Measurements from ENCODE around the gene PDE11A. TPM values are rescaled to one million over a fixed set of nuclear protein-coding genes. Genes with fewer than 3 reads are reported as not detected.

Gene PDE11A
- total RNA-seq, 4 donors from 2014 or later, result under 0.01 to 0.58 (median under 0.01) TPM; not detected in 1

DNA sequence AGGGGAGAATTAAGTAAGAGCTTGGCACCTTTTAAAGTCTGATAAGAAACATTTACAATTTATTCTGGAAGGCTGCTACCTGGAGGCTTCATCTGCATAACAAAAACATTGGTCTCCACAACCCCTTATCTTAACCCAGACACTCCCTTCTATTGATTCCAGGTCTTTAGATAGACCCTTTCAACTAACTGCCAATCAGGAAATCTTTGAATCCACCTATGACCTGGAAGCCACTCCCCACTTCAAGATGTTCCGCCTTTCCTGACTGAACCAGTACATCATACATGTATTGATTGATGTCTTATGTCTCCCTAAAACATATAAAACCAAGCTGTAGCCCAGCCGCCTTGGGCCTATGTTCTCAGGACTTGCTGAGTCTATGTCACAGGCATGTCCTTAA is 390.6 kb downstream of the PDE11A start:
- Histone ChIP-seq H3K27me3 (no peaks in the 10 kb centered on the region), H3K4me3 (no peak overlapping the region), H3K27ac (replicated peaks in 1 of 4) (no peak overlapping the region), H3K4me1 (peaks cover 0 to 6% (median 0%) of the 10 kb centered on the region in 4 donors), H3K9me3 (no peaks in the 10 kb centered on the region), H3K36me3 (no peaks in the 10 kb centered on the region)
- TF ChIP-seq POLR2AphosphoS5 (IDR thresholded peaks at IDR 0.05) (no peak), POLR2A (IDR thresholded peaks at IDR 0.05; ENCODE audit: low read depth) (no peak), EP300 (IDR thresholded peaks at IDR 0.05) (no peak)
- TF ChIP-seq, protein P1, sequence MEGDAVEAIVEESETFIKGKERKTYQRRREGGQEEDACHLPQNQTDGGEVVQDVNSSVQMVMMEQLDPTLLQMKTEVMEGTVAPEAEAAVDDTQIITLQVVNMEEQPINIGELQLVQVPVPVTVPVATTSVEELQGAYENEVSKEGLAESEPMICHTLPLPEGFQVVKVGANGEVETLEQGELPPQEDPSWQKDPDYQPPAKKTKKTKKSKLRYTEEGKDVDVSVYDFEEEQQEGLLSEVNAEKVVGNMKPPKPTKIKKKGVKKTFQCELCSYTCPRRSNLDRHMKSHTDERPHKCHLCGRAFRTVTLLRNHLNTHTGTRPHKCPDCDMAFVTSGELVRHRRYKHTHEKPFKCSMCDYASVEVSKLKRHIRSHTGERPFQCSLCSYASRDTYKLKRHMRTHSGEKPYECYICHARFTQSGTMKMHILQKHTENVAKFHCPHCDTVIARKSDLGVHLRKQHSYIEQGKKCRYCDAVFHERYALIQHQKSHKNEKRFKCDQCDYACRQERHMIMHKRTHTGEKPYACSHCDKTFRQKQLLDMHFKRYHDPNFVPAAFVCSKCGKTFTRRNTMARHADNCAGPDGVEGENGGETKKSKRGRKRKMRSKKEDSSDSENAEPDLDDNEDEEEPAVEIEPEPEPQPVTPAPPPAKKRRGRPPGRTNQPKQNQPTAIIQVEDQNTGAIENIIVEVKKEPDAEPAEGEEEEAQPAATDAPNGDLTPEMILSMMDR (IDR thresholded peaks at IDR 0.05), result no peak
- DNase-seq (ENCODE audit: extremely low spot score), result no peak
- 85% methylated on average over 2 of the region's 2 CpGs for WGBS
- intact Hi-C loops (cut with DNase I), result no loop called here

DNA sequence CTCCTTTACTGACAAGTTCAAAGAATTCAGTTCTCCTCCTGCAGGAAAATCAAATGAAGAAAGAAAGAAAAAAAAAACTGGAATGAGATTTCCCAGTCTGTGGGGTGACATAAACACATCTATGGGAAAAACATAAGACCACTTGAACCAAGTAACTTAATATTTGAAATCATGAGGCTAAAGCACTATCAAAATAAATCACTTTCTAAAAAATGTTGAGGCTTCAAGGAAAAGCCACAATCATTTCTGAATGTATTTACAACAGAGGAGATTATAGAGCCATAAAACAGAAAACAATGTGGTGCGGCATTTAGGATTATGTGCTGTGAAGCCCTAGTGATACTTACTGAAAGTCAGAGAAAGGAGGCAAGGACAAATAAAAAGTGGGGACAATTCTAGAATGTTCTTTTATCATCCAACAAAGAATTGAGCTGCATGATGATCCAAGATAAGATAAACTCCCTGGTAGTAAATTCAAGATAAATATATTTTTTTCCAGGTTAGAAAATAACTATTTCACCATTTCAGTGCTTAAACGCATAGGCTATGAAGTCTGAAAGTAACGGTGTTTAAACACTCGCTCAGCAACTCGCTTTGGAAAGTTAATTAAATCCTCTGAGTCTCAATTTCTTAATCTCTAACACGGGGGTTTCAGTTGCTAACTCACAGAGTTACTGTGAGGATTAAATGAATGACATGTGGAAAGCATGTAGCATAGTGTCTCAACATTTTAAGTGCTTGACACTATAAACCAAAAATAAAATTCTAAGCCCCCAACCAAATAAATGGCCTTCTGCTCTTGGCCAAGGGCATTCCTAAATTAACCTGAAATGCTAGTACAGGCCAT is 391.5 kb downstream of the PDE11A start:
- Histone ChIP-seq H3K36me3 (no peaks in the 10 kb centered on the region), H3K4me1 (peaks cover 0 to 6% (median 0%) of the 10 kb centered on the region in 4 donors), H3K27me3 (peaks cover 0 to 7% (median 0%) of the 10 kb centered on the region in 4 donors), H3K27ac (replicated peaks in 1 of 4) (no peak overlapping the region), H3K4me3 (no peak overlapping the region), H3K9me3 (no peaks in the 10 kb centered on the region)
- intact Hi-C loops (cut with DNase I), result no loop called here
- whole genome bisulfite sequencing, result 86% methylated on average over 6 of the region's 6 CpGs
- TF ChIP-seq, protein P1 (IDR thresholded peaks at IDR 0.05), result no peak
- TF ChIP-seq EP300 (IDR thresholded peaks at IDR 0.05), result no peak
- TF ChIP-seq POLR2A (IDR thresholded peaks at IDR 0.05; ENCODE audit: low read depth), result no peak
- no peak for TF ChIP-seq POLR2AphosphoS5 (IDR thresholded peaks at IDR 0.05)
- no peak for DNase-seq (ENCODE audit: extremely low spot score)

DNA sequence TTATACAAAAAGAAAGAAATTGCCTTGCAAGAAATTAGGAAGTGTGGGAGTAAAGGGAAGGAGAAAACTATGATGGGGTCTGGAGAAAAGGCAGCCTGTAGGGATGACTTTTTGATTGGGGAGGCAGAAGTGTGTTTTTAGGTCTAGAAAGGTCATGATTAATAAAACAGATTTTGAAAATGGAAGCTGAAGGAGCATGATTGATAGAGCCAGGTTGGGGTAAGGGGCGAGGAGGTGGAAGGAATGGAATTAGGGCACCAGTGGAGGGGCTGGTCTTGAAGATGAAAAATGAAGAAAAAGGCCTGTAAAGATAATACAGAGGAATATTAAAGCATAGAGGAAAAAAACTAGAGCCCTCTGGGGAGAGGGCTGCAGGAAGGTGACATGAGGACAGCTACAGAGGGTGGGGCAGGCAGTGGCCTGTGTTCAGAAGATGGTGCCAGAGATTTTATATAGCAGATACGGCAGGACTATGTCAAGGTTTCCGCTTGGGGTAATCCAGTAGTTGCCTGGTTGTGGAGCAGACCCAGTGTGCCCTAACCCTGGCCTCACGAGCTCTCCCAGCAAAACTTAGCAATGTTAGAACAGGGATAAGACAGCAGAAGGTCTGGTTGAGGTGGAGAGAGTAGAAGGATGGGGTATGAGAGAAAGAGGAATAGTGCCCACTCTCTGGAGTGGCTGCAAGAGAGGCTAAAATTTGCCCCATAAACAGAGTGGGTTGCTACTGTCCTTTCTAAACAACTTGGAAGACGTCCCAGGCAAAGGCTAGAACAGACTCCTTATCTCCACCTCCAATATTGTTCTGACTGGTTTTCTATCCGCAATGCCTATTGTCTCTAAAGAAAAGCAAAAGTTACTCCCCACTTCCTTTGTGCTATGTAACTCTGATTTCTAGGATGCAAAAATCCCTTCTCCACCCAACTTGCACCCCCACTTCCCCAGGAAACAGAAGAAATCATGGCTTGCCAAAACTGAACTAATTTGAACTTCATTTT is 392.7 kb downstream of the PDE11A start:
- peaks cover 0 to 6% (median 0%) of the 10 kb centered on the region in 4 donors for H3K4me1 ChIP-seq
- no peak overlapping the region for H3K27ac ChIP-seq (replicated peaks in 1 of 4)
- peaks cover 0 to 18% (median 0%) of the 10 kb centered on the region in 4 donors for H3K27me3 ChIP-seq
- TF ChIP-seq EP300 (IDR thresholded peaks at IDR 0.05) (no peak), POLR2A (IDR thresholded peaks at IDR 0.05; ENCODE audit: low read depth) (no peak), POLR2AphosphoS5 (IDR thresholded peaks at IDR 0.05) (no peak)
- TF ChIP-seq, protein P1 (IDR thresholded peaks at IDR 0.05), result no peak
- no peaks in the 10 kb centered on the region for H3K9me3 ChIP-seq
- no peak for DNase-seq (ENCODE audit: extremely low spot score)
- H3K4me3 ChIP-seq, result no peak overlapping the region
- intact Hi-C loops (cut with DNase I), result no loop called here
- H3K36me3 ChIP-seq, result no peaks in the 10 kb centered on the region
- WGBS, result 79% methylated on average over 6 of the region's 6 CpGs

DNA sequence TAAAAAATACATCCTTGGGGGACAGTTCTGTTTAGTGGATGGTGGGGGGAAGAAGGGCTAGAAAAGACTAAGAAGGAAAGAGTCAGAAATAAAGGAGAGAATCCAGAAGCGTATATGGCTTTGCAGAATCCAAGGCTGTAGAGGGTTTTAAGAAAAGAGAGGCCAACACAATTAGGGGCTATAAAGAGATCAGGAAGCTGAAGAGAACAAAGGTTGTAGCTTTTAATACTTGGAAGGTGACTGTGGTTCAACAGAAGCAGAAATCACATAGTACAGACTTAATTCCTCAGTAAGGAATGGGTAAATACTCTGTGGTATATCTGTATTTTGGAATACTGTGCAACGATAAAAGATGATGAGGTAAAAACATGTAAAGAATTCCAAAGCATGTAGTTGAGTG is 393.6 kb downstream of the PDE11A start:
- intact Hi-C loops (cut with DNase I), result no loop called here
- TF ChIP-seq POLR2A (IDR thresholded peaks at IDR 0.05; ENCODE audit: low read depth), result no peak
- TF ChIP-seq EP300 (IDR thresholded peaks at IDR 0.05), result no peak
- TF ChIP-seq, protein P1 (IDR thresholded peaks at IDR 0.05), result no peak
- no peak for TF ChIP-seq POLR2AphosphoS5 (IDR thresholded peaks at IDR 0.05)

More for the DNA sequence above, 393.6 kb downstream of the PDE11A start:
- Histone ChIP-seq H3K4me3 (no peak overlapping the region), H3K36me3 (no peaks in the 10 kb centered on the region), H3K9me3 (no peaks in the 10 kb centered on the region), H3K27ac (replicated peaks in 1 of 4) (no peak overlapping the region), H3K4me1 (peaks cover 0 to 6% (median 0%) of the 10 kb centered on the region in 4 donors), H3K27me3 (peaks cover 0 to 18% (median 0%) of the 10 kb centered on the region in 4 donors)
- WGBS, result 79% methylated on average over 2 of the region's 2 CpGs
- no peak for DNase-seq (ENCODE audit: extremely low spot score)
